ENCODE measurements around the gene ERP27.

DNA sequence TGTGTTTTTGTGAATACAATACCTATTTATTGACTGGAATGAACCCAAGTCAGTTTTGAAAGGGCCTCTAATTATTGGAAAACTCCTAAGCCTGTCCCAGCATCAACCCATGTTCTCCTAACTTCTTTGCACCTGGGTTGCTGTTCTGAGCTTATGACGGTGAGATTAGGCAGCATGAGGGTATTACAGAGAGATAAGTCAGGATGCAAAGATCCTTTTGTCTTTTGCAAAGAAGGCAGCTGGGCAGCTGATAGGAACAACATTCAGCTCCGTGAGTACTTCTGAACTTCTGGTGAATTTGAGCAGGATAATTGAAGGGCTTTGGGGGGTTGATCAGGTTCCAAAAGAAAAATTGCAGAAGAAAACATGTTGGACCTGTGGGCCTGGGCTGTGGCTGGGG is 34.5 kb upstream of the ERP27 start, which contains the start of gene PDE6H:
- TF ChIP-seq, protein P1, sequence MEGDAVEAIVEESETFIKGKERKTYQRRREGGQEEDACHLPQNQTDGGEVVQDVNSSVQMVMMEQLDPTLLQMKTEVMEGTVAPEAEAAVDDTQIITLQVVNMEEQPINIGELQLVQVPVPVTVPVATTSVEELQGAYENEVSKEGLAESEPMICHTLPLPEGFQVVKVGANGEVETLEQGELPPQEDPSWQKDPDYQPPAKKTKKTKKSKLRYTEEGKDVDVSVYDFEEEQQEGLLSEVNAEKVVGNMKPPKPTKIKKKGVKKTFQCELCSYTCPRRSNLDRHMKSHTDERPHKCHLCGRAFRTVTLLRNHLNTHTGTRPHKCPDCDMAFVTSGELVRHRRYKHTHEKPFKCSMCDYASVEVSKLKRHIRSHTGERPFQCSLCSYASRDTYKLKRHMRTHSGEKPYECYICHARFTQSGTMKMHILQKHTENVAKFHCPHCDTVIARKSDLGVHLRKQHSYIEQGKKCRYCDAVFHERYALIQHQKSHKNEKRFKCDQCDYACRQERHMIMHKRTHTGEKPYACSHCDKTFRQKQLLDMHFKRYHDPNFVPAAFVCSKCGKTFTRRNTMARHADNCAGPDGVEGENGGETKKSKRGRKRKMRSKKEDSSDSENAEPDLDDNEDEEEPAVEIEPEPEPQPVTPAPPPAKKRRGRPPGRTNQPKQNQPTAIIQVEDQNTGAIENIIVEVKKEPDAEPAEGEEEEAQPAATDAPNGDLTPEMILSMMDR (IDR thresholded peaks at IDR 0.05) = no peak
- TF ChIP-seq POLR2A (IDR thresholded peaks at IDR 0.05; ENCODE audit: low read depth) (no peak), POLR2AphosphoS5 (IDR thresholded peaks at IDR 0.05) (no peak), EP300 (IDR thresholded peaks at IDR 0.05) (no peak)
